Activated naive CD4-positive, alpha-beta T cell treated with anti-CD3 and anti-CD28 coated beads for 36 hours (primary cell): ENCODE results near the gene TMEM192. TPM values are rescaled to one million over a fixed set of nuclear protein-coding genes. Genes with fewer than 3 reads are reported as not detected.
A peak's percentile ranks its signal among the peaks of the same experiment; 100 is the strongest.

Source experiments
- CTCF ChIA-PET: fragments of 350-600 bp; sonication (Branson Sonifier 250); formaldehyde crosslinking; loops from one replicate; lab custom pipeline; 2021; ENCODE audit warnings: antibody characterized with exemption; lab: Charles Lee
- DNase-seq: peaks from one replicate; pipeline ENCODE4 v3.0.0-alpha.2; 2020
- H3K27ac Mint-ChIP-seq: one replicate; pipeline ENCODE4 v1.8.0; 2021; ENCODE audit warnings: mild to moderate bottlenecking, mixed read lengths
- H3K27me3 Mint-ChIP-seq: one replicate; pipeline ENCODE4 v1.8.0; 2021; ENCODE audit warnings: low read depth, mixed read lengths
- H3K36me3 Mint-ChIP-seq: one replicate; pipeline ENCODE4 v1.8.0; 2021; ENCODE audit warnings: low read depth, mixed read lengths
- H3K4me1 Mint-ChIP-seq: one replicate; pipeline ENCODE4 v1.8.0; 2021; ENCODE audit warnings: low read depth, mixed read lengths
- H3K4me3 Mint-ChIP-seq: one replicate; pipeline ENCODE4 v1.8.0; 2021; ENCODE audit warnings: mild to moderate bottlenecking, moderate library complexity, mixed read lengths
- H3K9me3 Mint-ChIP-seq: one replicate; pipeline ENCODE4 v1.8.0; 2021; ENCODE audit warnings: mixed read lengths
- intact Hi-C: fragments of 100-400 bp; cut with micrococcal nuclease; formaldehyde crosslinking; loops from one replicate; pipeline ENCODE4 v1.15.1; 2023
- total RNA-seq, 2 experiments: library from RNA; stranded (reverse); gene quantifications; one replicate each; pipeline ENCODE4 v1.2.3, GENCODE V29; 2021

The TMEM192 gene
- 1 to 10 TPM; 6.3 to 8.9 TPM for total RNA-seq

DNA sequence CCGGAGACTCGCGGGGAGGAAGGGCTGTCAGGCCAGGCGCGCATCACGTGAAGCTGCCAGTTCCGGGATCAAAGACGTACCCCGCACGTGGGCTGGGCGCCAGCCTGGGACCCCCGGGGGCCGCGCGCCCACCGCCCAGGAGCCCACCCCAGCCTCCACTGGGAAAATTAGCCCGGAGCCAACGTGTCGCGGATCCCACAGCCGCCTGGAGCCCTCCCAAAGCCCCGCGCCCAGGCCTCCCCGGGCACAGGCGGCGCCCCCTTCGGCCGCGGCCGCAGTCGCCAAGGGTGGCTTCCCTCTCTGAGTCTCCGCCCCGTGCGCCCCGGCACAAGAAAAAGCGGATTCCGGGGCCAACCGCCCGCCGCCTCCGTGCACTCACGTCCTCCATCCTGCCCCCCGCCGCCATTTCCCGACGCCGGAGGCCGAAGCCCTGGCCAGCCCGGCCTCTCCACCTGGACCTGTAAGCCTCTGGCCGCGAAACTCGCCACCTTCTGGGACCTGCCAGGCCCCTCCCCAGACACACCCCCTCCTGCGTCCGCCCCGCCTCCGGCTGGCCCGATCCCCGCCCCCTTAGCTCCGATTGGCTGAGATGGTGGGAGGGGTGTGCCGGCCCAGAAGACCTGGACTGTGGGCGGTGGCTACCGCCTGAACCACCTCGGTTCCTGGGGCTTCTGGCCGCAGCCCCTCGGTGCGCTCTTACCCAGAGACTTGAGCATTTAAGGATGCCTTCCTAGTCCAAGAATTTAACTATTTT lies at the start of gene TMEM192:
TSS of gene TMEM192 (minus strand) at position 493 of the 754 bp plus-strand sequence. CDS start at position 406, 87 bp downstream.
- H3K9me3 Mint-ChIP-seq, result no peaks in the 10 kb centered on the region
- H3K4me3 Mint-ChIP-seq, result peak within 1 kb of the TSS; percentile 94
- intact Hi-C loops, result loop anchor here (1.0 to 5.0 kb wide), 6 partner anchors 145 to 1946 kb away; partner anchors contain the start of genes CPE, MSMO1 and NAF1
- CTCF ChIA-PET, result interaction anchor here (0.6 to 1.8 kb wide), 26 partner anchors 8 to 382 kb away, joined by 3 to 20 read pairs (median 3); partner anchors contain the start of gene CPE
- H3K36me3 Mint-ChIP-seq, result peaks cover 2% of the 10 kb centered on the region
- H3K4me1 Mint-ChIP-seq, result peaks cover 13% of the 10 kb centered on the region
- peak within 1 kb of the TSS; percentile 74 for H3K27ac Mint-ChIP-seq
- no peaks in the 10 kb centered on the region for H3K27me3 Mint-ChIP-seq
- peak; percentile 93 for DNase-seq

DNA sequence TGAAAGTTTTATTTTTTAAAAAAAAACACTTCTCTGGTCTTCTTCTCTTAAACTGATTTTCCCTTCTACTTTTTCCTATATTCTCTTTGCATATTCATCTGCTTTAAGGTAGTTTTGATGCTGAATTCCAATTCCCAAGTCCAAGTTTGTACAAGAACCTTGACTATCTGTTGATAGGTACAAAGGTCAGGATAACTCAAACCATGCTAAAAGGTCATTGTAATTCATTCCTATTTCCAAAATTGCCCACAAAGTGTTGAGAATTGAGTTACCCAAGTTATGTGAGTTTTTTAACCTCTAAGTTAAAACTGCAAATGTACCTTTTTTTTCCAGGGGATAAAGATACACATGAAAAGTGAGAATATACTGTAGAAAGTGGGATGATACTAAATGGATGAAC lies 46.1 kb upstream of the TMEM192 start:
- CTCF ChIA-PET, result no interaction called here
- no peak for DNase-seq

DNA sequence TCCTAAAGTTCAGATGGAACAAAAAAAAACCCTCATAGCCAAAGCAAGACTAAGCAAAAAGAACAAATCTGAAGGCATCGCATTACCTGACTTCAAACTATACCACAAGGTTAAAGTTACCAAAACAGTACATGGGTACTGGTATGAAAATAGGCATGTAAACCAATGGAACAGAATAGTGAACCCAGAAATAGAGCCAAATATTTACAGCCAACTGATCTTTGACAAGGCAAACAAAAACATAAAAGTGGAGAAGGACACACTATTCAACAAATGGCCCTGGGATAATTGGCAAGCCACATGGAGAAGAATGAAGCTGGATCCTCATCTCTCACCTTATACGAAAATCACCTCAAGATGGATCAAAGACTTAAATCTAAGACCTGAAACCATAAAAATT lies 44.2 kb upstream of the TMEM192 start:
- Mint-ChIP-seq H3K4me3 (no peak overlapping the region), H3K9me3 (peaks cover 7% of the 10 kb centered on the region), H3K36me3 (no peaks in the 10 kb centered on the region), H3K27ac (no peak overlapping the region), H3K27me3 (peaks cover 4% of the 10 kb centered on the region), H3K4me1 (no peaks in the 10 kb centered on the region)
- CTCF ChIA-PET, result no interaction called here
- intact Hi-C loops, result no loop called here
- DNase-seq, result no peak

More for the DNA sequence above, 46.1 kb upstream of the TMEM192 start:
- no peaks in the 10 kb centered on the region for H3K4me1 Mint-ChIP-seq
- peaks cover 7% of the 10 kb centered on the region for H3K9me3 Mint-ChIP-seq
- intact Hi-C loops, result no loop called here
- H3K27me3 Mint-ChIP-seq, result peaks cover 4% of the 10 kb centered on the region
- H3K36me3 Mint-ChIP-seq, result no peaks in the 10 kb centered on the region
- no peak overlapping the region for H3K27ac Mint-ChIP-seq
- H3K4me3 Mint-ChIP-seq, result no peak overlapping the region

DNA sequence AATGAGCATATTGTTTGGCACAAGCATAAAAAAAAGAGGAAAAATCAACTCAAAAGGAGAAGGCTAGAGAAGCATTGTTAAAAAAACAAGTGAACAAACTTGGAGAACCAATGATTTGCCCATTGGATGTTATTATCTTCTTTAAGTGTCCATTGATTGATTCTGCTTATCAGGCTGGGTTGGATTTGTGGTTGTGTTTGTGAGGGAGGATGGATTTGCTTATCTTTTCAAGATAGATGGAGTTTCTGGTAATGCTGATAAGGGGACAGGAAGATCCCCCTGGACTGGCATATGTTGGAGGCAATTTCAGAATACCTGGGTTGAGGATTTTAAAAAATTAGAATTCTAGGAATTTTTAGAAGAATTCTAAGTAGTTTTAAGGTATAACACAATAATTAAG lies 41.8 kb upstream of the TMEM192 start:
- no peaks in the 10 kb centered on the region for H3K4me1 Mint-ChIP-seq
- CTCF ChIA-PET, result no interaction called here
- H3K4me3 Mint-ChIP-seq, result no peak overlapping the region
- intact Hi-C loops, result no loop called here
- no peak for DNase-seq
- no peaks in the 10 kb centered on the region for H3K36me3 Mint-ChIP-seq
- H3K27ac Mint-ChIP-seq, result no peak overlapping the region
- H3K9me3 Mint-ChIP-seq, result peaks cover 7% of the 10 kb centered on the region
- peaks cover 4% of the 10 kb centered on the region for H3K27me3 Mint-ChIP-seq

DNA sequence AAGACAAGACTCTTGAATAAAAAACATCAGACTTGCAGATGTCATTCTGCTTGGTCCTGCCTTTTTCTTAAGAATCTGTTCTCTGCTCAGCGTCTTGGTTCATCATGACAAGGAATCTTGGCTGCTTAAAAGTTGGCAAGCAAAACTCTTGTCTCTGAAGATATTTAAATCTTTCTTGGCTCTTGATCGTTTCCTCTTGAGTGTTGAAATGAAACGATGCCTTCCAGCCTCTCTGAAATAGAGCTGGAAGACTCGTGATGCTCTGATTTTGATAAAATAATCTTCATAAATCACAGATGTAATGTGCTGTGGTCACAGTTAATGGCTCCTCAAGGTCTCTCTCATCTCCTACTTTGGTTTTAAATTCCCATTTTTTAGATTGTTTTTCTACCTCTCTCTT lies 39.9 kb upstream of the TMEM192 start:
- DNase-seq, result no peak
- CTCF ChIA-PET, result no interaction called here
- Mint-ChIP-seq H3K9me3 (peaks cover 7% of the 10 kb centered on the region), H3K4me3 (no peak overlapping the region), H3K36me3 (no peaks in the 10 kb centered on the region), H3K27me3 (peaks cover 4% of the 10 kb centered on the region), H3K27ac (no peak overlapping the region), H3K4me1 (no peaks in the 10 kb centered on the region)
- intact Hi-C loops, result no loop called here

DNA sequence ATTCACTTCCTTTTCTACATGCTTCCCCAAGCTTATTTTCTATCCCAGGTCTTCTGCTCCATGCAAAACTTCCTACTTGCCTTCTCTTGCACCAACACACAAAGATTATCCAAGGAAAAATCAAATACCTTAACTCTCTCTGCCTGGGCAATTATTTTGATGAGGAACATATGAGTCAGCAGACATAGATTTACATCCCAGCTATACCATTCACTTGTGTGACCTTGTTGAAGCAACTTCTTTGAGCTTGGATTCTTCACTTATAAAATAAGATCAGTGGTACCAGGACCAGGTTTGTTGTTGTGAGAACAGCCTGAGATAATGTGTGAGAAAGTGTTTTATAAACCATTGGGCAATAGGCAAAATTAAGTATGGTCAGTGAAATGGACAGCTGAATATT lies 39.1 kb upstream of the TMEM192 start:
- intact Hi-C loops, result no loop called here

DNA sequence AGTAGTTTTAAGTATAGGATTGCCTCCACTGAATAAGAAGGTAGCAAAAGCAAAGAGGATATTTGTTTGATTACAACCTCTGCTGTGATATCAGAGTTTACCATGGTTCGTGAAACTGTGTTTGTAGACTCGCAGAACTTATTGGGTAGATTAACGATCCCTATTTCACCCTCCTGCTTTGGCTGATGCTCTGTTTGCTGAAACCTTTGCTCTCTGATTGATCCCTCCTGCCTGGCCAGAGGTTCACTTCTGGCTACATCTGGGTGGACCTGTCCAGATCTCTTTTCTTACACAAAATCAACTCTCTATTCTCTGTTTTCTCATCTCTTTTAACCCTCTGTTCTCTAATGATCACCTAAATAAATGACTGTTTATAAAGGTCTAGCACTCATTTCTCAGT lies 37.9 kb upstream of the TMEM192 start:
- H3K4me1 Mint-ChIP-seq, result no peaks in the 10 kb centered on the region
- no peak overlapping the region for H3K4me3 Mint-ChIP-seq
- DNase-seq, result no peak
- H3K27ac Mint-ChIP-seq, result no peak overlapping the region
- CTCF ChIA-PET, result no interaction called here
- H3K36me3 Mint-ChIP-seq, result no peaks in the 10 kb centered on the region
- H3K9me3 Mint-ChIP-seq, result no peaks in the 10 kb centered on the region
- H3K27me3 Mint-ChIP-seq, result peaks cover 4% of the 10 kb centered on the region
- intact Hi-C loops, result no loop called here

More for the DNA sequence above, 39.1 kb upstream of the TMEM192 start:
- Mint-ChIP-seq H3K9me3 (no peaks in the 10 kb centered on the region), H3K4me3 (no peak overlapping the region), H3K4me1 (no peaks in the 10 kb centered on the region), H3K36me3 (no peaks in the 10 kb centered on the region), H3K27ac (no peak overlapping the region), H3K27me3 (peaks cover 4% of the 10 kb centered on the region)
- CTCF ChIA-PET, result interaction anchor here (0.6 kb wide), 2 partner anchors 130 to 345 kb away, joined by 3 read pairs; no protein-coding TSS in a partner anchor
- no peak for DNase-seq

DNA sequence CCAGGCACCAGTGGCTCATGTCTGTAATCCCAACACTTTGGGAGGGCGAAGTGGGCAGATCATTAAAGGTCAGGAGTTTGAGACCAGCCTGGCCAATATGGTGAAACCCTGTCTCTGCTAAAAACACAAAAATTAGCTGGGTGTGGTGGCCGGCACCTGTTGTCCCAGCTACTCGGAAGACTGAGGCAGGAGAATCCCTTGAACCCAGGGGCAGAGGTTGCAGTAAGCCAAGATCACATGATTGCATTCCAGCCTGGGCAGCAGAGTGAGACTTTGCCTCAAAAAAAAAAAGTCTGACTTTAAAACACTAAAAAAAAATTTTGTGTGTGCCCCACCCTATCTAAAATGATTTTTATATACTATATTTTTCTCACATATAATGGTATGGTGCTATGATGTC lies 26.2 kb upstream of the TMEM192 start:
- H3K9me3 Mint-ChIP-seq, result no peaks in the 10 kb centered on the region
- DNase-seq, result no peak
- H3K4me3 Mint-ChIP-seq, result no peak overlapping the region
- no peak overlapping the region for H3K27ac Mint-ChIP-seq
- H3K36me3 Mint-ChIP-seq, result no peaks in the 10 kb centered on the region
- no peaks in the 10 kb centered on the region for H3K4me1 Mint-ChIP-seq
- intact Hi-C loops, result no loop called here
- CTCF ChIA-PET, result interaction anchor here (0.6 to 2.2 kb wide), 3 partner anchors 9 to 371 kb away, joined by 3 to 14 read pairs (median 3); no protein-coding TSS in a partner anchor
- no peaks in the 10 kb centered on the region for H3K27me3 Mint-ChIP-seq

DNA sequence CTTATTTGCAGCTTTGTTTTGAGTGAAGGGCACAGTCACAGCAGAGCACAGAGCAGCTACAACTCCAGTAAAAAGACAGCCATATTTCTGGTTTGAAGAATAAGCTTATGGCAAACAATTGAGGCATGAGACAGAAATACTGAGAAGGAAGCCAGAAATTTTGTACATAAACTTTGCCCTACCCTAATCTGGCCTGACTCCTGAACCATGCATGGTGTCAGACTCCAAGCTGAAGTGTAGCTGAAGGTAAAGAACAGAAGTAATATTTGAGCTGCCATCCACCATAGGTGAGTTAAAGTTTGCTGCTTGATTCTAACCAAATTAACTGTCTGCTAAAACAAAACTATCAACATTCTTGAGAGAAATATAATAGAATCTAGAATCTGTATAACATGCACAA lies 24.5 kb upstream of the TMEM192 start:
- H3K4me1 Mint-ChIP-seq, result peaks cover 2% of the 10 kb centered on the region
- no peak for DNase-seq
- intact Hi-C loops, result no loop called here
- H3K36me3 Mint-ChIP-seq, result no peaks in the 10 kb centered on the region
- no peak overlapping the region for H3K4me3 Mint-ChIP-seq
- H3K27me3 Mint-ChIP-seq, result no peaks in the 10 kb centered on the region
- CTCF ChIA-PET, result interaction anchor here (0.6 to 1.0 kb wide), 3 partner anchors 24 to 1430 kb away, joined by 3 read pairs; partner anchors contain the start of gene TMEM192
- no peak overlapping the region for H3K27ac Mint-ChIP-seq
- no peaks in the 10 kb centered on the region for H3K9me3 Mint-ChIP-seq

DNA sequence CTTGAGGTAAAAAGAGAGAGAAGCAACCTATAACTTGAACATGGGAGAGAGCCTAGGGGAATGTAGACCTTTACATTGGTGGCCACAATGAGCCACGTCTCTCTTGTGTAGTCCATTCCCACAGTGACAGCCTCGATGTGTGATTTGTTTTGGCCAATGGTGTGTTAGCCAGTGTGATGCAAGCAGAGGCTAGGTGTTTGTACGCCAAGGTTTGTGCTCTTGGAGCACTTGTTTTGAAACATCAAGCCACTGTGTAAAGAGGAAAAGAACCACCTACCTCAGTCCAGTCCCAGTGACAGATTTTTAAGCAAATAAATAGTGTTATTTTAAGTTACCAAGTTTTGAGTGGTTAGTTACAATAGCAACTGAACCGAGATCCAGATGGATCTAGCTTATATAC lies 23.9 kb upstream of the TMEM192 start:
- Mint-ChIP-seq H3K27me3 (no peaks in the 10 kb centered on the region), H3K9me3 (no peaks in the 10 kb centered on the region), H3K27ac (no peak overlapping the region), H3K4me3 (no peak overlapping the region), H3K4me1 (peaks cover 2% of the 10 kb centered on the region), H3K36me3 (no peaks in the 10 kb centered on the region)
- intact Hi-C loops, result no loop called here
- no peak for DNase-seq
- CTCF ChIA-PET, result interaction anchor here (0.6 to 1.0 kb wide), 3 partner anchors 23 to 1429 kb away, joined by 3 read pairs; partner anchors contain the start of gene TMEM192

DNA sequence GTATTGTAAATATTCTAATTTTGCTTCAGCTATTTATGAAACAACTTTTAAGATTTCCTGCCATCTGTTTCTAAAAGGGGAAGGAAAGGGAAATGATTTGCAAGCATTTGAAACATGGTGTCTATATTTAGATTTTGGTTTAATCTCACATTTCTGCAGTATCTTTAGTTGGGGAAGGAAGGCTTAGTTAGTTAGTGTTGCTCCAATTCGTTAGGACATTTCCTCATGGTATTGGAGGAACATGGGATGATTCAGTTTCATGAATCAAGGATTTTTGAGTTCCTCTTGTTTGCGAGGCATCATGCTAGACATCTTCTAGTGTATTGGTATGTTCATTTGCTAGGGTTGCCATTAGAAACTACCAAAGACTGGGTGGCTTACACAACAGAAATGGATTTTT lies 20.5 kb upstream of the TMEM192 start:
- Mint-ChIP-seq H3K27me3 (no peaks in the 10 kb centered on the region), H3K4me1 (peaks cover 2% of the 10 kb centered on the region), H3K9me3 (no peaks in the 10 kb centered on the region), H3K27ac (no peak overlapping the region), H3K4me3 (no peak overlapping the region), H3K36me3 (no peaks in the 10 kb centered on the region)
- DNase-seq, result no peak
- intact Hi-C loops, result no loop called here
- CTCF ChIA-PET, result interaction anchor here (0.6 to 3.4 kb wide), 6 partner anchors 12 to 958 kb away, joined by 3 to 47 read pairs (median 3); no protein-coding TSS in a partner anchor

DNA sequence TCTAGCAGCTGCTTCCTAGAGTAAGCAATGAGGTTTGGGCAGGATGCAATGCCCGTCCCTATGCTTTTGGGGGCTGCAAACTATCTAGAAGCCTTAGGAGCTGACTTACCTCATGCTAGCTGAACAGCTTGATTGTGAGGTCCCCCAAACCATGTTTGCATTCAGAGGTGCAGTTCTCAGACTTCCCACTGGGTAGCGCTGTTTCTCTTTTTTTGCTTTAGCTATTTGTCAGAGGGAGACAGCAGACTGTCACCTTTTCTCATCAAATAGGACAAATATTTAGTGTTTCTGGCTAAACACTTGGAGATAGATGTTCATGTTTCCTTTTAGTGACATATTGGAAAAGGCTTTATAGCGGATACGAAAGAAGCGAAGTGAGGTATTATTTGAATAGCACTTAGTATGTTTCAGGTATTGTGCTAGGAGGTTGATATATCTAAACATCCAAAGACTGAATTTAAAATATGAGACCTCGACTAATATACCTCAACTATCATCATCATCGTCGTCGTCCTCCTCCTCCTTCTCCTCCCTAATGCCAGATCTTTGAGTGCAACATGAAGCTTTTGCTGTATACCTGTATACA lies 18.7 kb upstream of the TMEM192 start:
- CTCF ChIA-PET, result interaction anchor here (0.6 to 3.4 kb wide), 38 partner anchors 8 to 347 kb away, joined by 3 to 47 read pairs (median 4); partner anchors contain the start of genes MSMO1 and TMEM192
- Mint-ChIP-seq H3K9me3 (no peaks in the 10 kb centered on the region), H3K4me3 (no peak overlapping the region), H3K27ac (no peak overlapping the region), H3K27me3 (no peaks in the 10 kb centered on the region), H3K36me3 (no peaks in the 10 kb centered on the region), H3K4me1 (peaks cover 2% of the 10 kb centered on the region)
- intact Hi-C loops, result loop anchor here (1.0 kb wide), 7 partner anchors 78 to 333 kb away; partner anchors contain the start of genes CPE and MSMO1
- peak; percentile 91 for DNase-seq
